ENCODE measurements around the gene CBX8. TPM values are rescaled to one million over a fixed set of nuclear protein-coding genes. Genes with fewer than 3 reads are reported as not detected.
A peak's percentile ranks its signal among the peaks of the same experiment; 100 is the strongest.

The CBX8 gene
- total and polyA plus RNA-seq, 2 of the 13 experiments (the other 11 are each of a cell fraction or from before 2014, with no cell fraction given), result 0.34 to 12.6 TPM

DNA sequence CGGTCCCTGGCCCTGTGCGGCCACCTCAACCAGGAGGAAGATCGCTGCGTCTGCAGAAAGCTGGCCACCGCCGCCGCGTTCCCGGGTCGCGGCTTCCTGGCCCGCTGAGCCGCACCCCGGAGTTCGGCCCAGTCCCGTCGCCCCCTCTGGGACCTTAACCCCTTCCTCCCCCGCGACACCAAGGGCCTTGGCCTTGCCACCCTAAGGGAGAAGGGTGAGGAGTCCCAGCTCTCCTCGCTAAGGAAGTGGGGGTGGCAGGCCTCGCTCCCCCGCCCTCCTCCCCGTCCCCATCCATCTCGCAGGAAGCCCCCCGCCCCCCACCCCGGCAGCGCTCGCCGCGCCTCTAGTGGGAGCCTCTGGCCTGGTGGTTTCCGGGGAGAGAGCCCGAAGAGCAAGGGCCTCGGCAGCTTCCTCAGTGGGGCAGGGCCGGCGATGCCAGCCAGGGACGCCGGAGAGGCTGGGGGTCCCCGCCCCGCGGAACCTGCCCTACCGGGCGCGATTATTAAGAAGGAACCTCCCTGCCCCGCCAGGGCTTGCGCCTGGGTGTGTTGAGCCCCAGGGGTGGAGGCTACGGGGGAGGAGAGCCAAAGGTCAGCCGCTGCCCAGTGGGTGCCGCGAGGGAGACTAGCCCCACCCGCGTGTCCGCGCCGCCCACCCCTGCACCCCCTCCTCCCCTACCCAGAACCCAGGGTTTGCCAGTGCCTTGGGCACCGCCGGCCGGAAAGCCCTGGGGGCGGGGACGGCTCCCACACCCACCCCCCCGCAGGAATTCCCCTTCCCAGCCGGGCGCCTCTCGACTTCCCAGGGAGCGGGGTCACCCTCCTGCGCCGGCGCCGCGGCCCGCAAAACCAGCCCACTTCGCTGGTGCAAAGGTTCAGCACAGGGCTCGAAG lies 35.6 kb upstream of the CBX8 start (continued):
- 0 out of 2 replicates have a peak, but pooled peaks have one; percentile 23 for TF ChIP-seq SNAI1 (CRISPR knock-in tag; IDR thresholded peaks at IDR 0.05; ENCODE audit: borderline replicate concordance)
- TF ChIP-seq, protein P1, sequence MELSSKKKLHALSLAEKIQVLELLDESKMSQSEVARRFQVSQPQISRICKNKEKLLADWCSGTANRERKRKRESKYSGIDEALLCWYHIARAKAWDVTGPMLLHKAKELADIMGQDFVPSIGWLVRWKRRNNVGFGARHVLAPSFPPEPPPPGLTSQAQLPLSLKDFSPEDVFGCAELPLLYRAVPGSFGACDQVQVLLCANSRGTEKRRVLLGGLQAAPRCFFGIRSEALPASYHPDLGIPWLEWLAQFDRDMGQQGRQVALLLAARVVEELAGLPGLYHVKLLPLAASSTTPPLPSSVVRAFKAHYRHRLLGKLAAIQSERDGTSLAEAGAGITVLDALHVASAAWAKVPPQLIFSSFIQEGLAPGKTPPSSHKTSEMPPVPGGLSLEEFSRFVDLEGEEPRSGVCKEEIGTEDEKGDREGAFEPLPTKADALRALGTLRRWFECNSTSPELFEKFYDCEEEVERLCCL (CRISPR knock-in tag; IDR thresholded peaks at IDR 0.05; ENCODE audit: borderline replicate concordance), result no peak
- peak; percentile 94 for TF ChIP-seq TEAD3 (CRISPR knock-in tag; optimal IDR thresholded peaks at IDR 0.05; ENCODE audit: borderline replicate concordance)
- no peak for TF ChIP-seq LCORL (IDR thresholded peaks at IDR 0.05)
- peak; percentile 90 for TF ChIP-seq LCORL (CRISPR knock-in tag; IDR thresholded peaks at IDR 0.05)
- TF ChIP-seq NR2C2 (CRISPR knock-in tag; IDR thresholded peaks at IDR 0.05; ENCODE audit: borderline replicate concordance), result no peak
- no peak; the same call in 1 of the 2 replicates for TF ChIP-seq HDAC2 (CRISPR knock-in tag; IDR thresholded peaks at IDR 0.05)
- TF ChIP-seq, protein P2, sequence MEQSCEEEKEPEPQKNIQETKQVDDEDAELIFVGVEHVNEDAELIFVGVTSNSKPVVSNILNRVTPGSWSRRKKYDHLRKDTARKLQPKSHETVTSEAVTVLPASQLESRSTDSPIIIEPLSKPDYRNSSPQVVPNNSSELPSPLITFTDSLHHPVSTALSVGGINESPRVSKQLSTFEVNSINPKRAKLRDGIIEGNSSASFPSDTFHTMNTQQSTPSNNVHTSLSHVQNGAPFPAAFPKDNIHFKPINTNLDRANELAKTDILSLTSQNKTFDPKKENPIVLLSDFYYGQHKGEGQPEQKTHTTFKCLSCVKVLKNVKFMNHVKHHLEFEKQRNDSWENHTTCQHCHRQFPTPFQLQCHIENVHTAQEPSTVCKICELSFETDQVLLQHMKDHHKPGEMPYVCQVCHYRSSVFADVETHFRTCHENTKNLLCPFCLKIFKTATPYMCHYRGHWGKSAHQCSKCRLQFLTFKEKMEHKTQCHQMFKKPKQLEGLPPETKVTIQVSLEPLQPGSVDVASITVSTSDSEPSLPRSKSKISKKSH (CRISPR knock-in tag; IDR thresholded peaks at IDR 0.05; ENCODE audit: borderline replicate concordance), result no peak
- TF ChIP-seq PHF5A (CRISPR knock-in tag; IDR thresholded peaks at IDR 0.05; ENCODE audit: low read depth, unreplicated experiment), result peak; percentile 30
- peak; percentile 35; the same call in 1 of the 2 replicates for TF ChIP-seq REL (CRISPR knock-in tag; conservative IDR thresholded peaks at IDR 0.05)
- TF ChIP-seq, protein P3, sequence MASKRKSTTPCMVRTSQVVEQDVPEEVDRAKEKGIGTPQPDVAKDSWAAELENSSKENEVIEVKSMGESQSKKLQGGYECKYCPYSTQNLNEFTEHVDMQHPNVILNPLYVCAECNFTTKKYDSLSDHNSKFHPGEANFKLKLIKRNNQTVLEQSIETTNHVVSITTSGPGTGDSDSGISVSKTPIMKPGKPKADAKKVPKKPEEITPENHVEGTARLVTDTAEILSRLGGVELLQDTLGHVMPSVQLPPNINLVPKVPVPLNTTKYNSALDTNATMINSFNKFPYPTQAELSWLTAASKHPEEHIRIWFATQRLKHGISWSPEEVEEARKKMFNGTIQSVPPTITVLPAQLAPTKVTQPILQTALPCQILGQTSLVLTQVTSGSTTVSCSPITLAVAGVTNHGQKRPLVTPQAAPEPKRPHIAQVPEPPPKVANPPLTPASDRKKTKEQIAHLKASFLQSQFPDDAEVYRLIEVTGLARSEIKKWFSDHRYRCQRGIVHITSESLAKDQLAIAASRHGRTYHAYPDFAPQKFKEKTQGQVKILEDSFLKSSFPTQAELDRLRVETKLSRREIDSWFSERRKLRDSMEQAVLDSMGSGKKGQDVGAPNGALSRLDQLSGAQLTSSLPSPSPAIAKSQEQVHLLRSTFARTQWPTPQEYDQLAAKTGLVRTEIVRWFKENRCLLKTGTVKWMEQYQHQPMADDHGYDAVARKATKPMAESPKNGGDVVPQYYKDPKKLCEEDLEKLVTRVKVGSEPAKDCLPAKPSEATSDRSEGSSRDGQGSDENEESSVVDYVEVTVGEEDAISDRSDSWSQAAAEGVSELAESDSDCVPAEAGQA (IDR thresholded peaks at IDR 0.05; ENCODE audit: low read depth), result no peak; the same call in 1 of the 2 replicates
- TF ChIP-seq, protein P3 (CRISPR knock-in tag; IDR thresholded peaks at IDR 0.05; ENCODE audit: borderline replicate concordance), result 0 out of 2 replicates have a peak, but pooled peaks have one; percentile 69
- peak; percentile 86; the same call in 1 of the 2 replicates for TF ChIP-seq ZNF235 (CRISPR knock-in tag; IDR thresholded peaks at IDR 0.05; ENCODE audit: borderline replicate concordance)
- TF ChIP-seq, protein P4, sequence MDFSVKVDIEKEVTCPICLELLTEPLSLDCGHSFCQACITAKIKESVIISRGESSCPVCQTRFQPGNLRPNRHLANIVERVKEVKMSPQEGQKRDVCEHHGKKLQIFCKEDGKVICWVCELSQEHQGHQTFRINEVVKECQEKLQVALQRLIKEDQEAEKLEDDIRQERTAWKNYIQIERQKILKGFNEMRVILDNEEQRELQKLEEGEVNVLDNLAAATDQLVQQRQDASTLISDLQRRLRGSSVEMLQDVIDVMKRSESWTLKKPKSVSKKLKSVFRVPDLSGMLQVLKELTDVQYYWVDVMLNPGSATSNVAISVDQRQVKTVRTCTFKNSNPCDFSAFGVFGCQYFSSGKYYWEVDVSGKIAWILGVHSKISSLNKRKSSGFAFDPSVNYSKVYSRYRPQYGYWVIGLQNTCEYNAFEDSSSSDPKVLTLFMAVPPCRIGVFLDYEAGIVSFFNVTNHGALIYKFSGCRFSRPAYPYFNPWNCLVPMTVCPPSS (IDR thresholded peaks at IDR 0.05), result no peak
- no peak for TF ChIP-seq ZNF790 (CRISPR knock-in tag; IDR thresholded peaks at IDR 0.05; ENCODE audit: borderline replicate concordance)
- TF ChIP-seq, protein P5, sequence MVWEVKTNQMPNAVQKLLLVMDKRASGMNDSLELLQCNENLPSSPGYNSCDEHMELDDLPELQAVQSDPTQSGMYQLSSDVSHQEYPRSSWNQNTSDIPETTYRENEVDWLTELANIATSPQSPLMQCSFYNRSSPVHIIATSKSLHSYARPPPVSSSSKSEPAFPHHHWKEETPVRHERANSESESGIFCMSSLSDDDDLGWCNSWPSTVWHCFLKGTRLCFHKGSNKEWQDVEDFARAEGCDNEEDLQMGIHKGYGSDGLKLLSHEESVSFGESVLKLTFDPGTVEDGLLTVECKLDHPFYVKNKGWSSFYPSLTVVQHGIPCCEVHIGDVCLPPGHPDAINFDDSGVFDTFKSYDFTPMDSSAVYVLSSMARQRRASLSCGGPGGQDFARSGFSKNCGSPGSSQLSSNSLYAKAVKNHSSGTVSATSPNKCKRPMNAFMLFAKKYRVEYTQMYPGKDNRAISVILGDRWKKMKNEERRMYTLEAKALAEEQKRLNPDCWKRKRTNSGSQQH (CRISPR knock-in tag; IDR thresholded peaks at IDR 0.05; ENCODE audit: low read depth), result no peak; the same call in 1 of the 2 replicates

All from HepG2 (cell line).